ENCODE measurements around the gene MOK.
A peak's percentile ranks its signal among the peaks of the same experiment; 100 is the strongest.

MOK gene

GRCh38 chr14:102202944-102203343 is 102.0 kb downstream of the MOK start:
- no peak for DNase-seq (ENCODE audit: low spot score in 2 of 2)
- H3K27me3 ChIP-seq (ENCODE audit: low read depth) = no peaks in the 10 kb centered on the region
- H3K4me3 ChIP-seq = no peak overlapping the region
- no peaks in the 10 kb centered on the region for H3K4me1 ChIP-seq
- H3K9me3 ChIP-seq = no peaks in the 10 kb centered on the region
- peaks cover 27% of the 10 kb centered on the region for H3K36me3 ChIP-seq (replicated peaks)
- in situ Hi-C loops (cut with MboI; ENCODE audit: low sequenced_read_pairs) = no loop called here

- Histone ChIP-seq H3K4me1 (no peaks in the 10 kb centered on the region), H3K9me3 (no peaks in the 10 kb centered on the region), H3K27me3 (ENCODE audit: low read depth) (no peaks in the 10 kb centered on the region), H3K36me3 (replicated peaks) (peaks cover 38% of the 10 kb centered on the region), H3K4me3 (no peak overlapping the region)
- DNase-seq (ENCODE audit: low spot score in 2 of 2) = no peak
- in situ Hi-C loops (cut with MboI; ENCODE audit: low sequenced_read_pairs) = no loop called here
These were observed 103.2 kb downstream of the MOK start for GRCh38 chr14:102201776-102202175.

GRCh38 chr14:102201353-102201738 is 103.6 kb downstream of the MOK start:
- in situ Hi-C loops (cut with MboI; ENCODE audit: low sequenced_read_pairs) = no loop called here
- Histone ChIP-seq H3K36me3 (replicated peaks) (peaks cover 42% of the 10 kb centered on the region), H3K27me3 (ENCODE audit: low read depth) (no peaks in the 10 kb centered on the region), H3K4me3 (no peak overlapping the region), H3K9me3 (no peaks in the 10 kb centered on the region), H3K4me1 (no peaks in the 10 kb centered on the region)
- DNase-seq (ENCODE audit: low spot score in 2 of 2) = no peak

GRCh38 chr14:102200690-102201352 is 104.1 kb downstream of the MOK start:
- Histone ChIP-seq H3K9me3 (no peaks in the 10 kb centered on the region), H3K27me3 (ENCODE audit: low read depth) (no peaks in the 10 kb centered on the region), H3K4me1 (no peaks in the 10 kb centered on the region), H3K4me3 (no peak overlapping the region), H3K36me3 (replicated peaks) (peaks cover 37% of the 10 kb centered on the region)
- in situ Hi-C loops (cut with MboI; ENCODE audit: low sequenced_read_pairs) = no loop called here
- no peak for DNase-seq (ENCODE audit: low spot score in 2 of 2)

GRCh38 chr14:102197317-102197853 is 107.6 kb downstream of the MOK start:
- H3K4me3 ChIP-seq = no peak overlapping the region
- in situ Hi-C loops (cut with MboI; ENCODE audit: low sequenced_read_pairs) = no loop called here
- peaks cover 2% of the 10 kb centered on the region; the same call in 1 of the 2 replicates for H3K4me1 ChIP-seq
- no peaks in the 10 kb centered on the region for H3K27me3 ChIP-seq (ENCODE audit: low read depth)
- peaks cover 37% of the 10 kb centered on the region for H3K36me3 ChIP-seq (replicated peaks)
- no peak for DNase-seq (ENCODE audit: low spot score in 2 of 2)
- H3K9me3 ChIP-seq = no peaks in the 10 kb centered on the region

- no peak overlapping the region for H3K4me3 ChIP-seq
- H3K36me3 ChIP-seq (replicated peaks) = peaks cover 37% of the 10 kb centered on the region
- H3K9me3 ChIP-seq = no peaks in the 10 kb centered on the region
- in situ Hi-C loops (cut with MboI; ENCODE audit: low sequenced_read_pairs) = no loop called here
- H3K27me3 ChIP-seq (ENCODE audit: low read depth) = no peaks in the 10 kb centered on the region
- peaks cover 2% of the 10 kb centered on the region; the same call in 1 of the 2 replicates for H3K4me1 ChIP-seq
- DNase-seq (ENCODE audit: low spot score in 2 of 2) = no peak
These were observed 108.1 kb downstream of the MOK start for GRCh38 chr14:102196902-102197230.

GRCh38 chr14:102196039-102196901 is 108.7 kb downstream of the MOK start:
- in situ Hi-C loops (cut with MboI; ENCODE audit: low sequenced_read_pairs) = no loop called here
- DNase-seq (ENCODE audit: low spot score in 2 of 2) = no peak

GRCh38 chr14:102195446-102195845 is 109.5 kb downstream of the MOK start:
- no peak for DNase-seq (ENCODE audit: low spot score in 2 of 2)
- H3K4me3 ChIP-seq = no peak overlapping the region
- H3K4me1 ChIP-seq = peaks cover 2% of the 10 kb centered on the region; the same call in 1 of the 2 replicates
- no peaks in the 10 kb centered on the region for H3K27me3 ChIP-seq (ENCODE audit: low read depth)
- H3K36me3 ChIP-seq (replicated peaks) = peaks cover 33% of the 10 kb centered on the region
- in situ Hi-C loops (cut with MboI; ENCODE audit: low sequenced_read_pairs) = no loop called here
- no peaks in the 10 kb centered on the region for H3K9me3 ChIP-seq

More at GRCh38 chr14:102196039-102196901, 108.7 kb downstream of the MOK start:
- no peaks in the 10 kb centered on the region for H3K27me3 ChIP-seq (ENCODE audit: low read depth)
- peaks cover 37% of the 10 kb centered on the region for H3K36me3 ChIP-seq (replicated peaks)
- H3K4me3 ChIP-seq = no peak overlapping the region
- peaks cover 2% of the 10 kb centered on the region; the same call in 1 of the 2 replicates for H3K4me1 ChIP-seq
- H3K9me3 ChIP-seq = no peaks in the 10 kb centered on the region

- Histone ChIP-seq H3K36me3 (replicated peaks) (peaks cover 33% of the 10 kb centered on the region), H3K9me3 (no peaks in the 10 kb centered on the region), H3K4me3 (no peak overlapping the region), H3K4me1 (peaks cover 2% of the 10 kb centered on the region; the same call in 1 of the 2 replicates), H3K27me3 (ENCODE audit: low read depth) (no peaks in the 10 kb centered on the region)
- no peak for DNase-seq (ENCODE audit: low spot score in 2 of 2)
- in situ Hi-C loops (cut with MboI; ENCODE audit: low sequenced_read_pairs) = no loop called here
These were observed 110.1 kb downstream of the MOK start for GRCh38 chr14:102194856-102195255.

- peak in 1 of 2 experiments; percentile 38 for DNase-seq (ENCODE audit: low spot score in 2 of 2)
- Histone ChIP-seq H3K9me3 (no peaks in the 10 kb centered on the region), H3K4me1 (peaks cover 2% of the 10 kb centered on the region; the same call in 1 of the 2 replicates), H3K27me3 (ENCODE audit: low read depth) (no peaks in the 10 kb centered on the region), H3K36me3 (replicated peaks) (peaks cover 23% of the 10 kb centered on the region), H3K4me3 (no peak overlapping the region)
- in situ Hi-C loops (cut with MboI; ENCODE audit: low sequenced_read_pairs) = no loop called here
These were observed 112.0 kb downstream of the MOK start for GRCh38 chr14:102192840-102193502.

- no peak for DNase-seq (ENCODE audit: low spot score in 2 of 2)
- in situ Hi-C loops (cut with MboI; ENCODE audit: low sequenced_read_pairs) = no loop called here
- H3K27me3 ChIP-seq (ENCODE audit: low read depth) = no peaks in the 10 kb centered on the region
- H3K9me3 ChIP-seq = no peaks in the 10 kb centered on the region
- H3K4me3 ChIP-seq = no peak overlapping the region
- peaks cover 2% of the 10 kb centered on the region; the same call in 1 of the 2 replicates for H3K4me1 ChIP-seq
- H3K36me3 ChIP-seq (replicated peaks) = no peaks in the 10 kb centered on the region
These were observed 115.1 kb downstream of the MOK start for GRCh38 chr14:102189874-102190273.

- Histone ChIP-seq H3K27me3 (ENCODE audit: low read depth) (no peaks in the 10 kb centered on the region), H3K4me1 (no peaks in the 10 kb centered on the region), H3K36me3 (replicated peaks) (no peaks in the 10 kb centered on the region), H3K4me3 (no peak overlapping the region), H3K9me3 (no peaks in the 10 kb centered on the region)
- in situ Hi-C loops (cut with MboI; ENCODE audit: low sequenced_read_pairs) = no loop called here
- DNase-seq (ENCODE audit: low spot score in 2 of 2) = no peak
These were observed 116.8 kb downstream of the MOK start for GRCh38 chr14:102188187-102188586.

GRCh38 chr14:102187568-102188001 is 117.4 kb downstream of the MOK start:
- no peaks in the 10 kb centered on the region for H3K27me3 ChIP-seq (ENCODE audit: low read depth)
- no peaks in the 10 kb centered on the region for H3K9me3 ChIP-seq
- DNase-seq (ENCODE audit: low spot score in 2 of 2) = no peak
- no peaks in the 10 kb centered on the region for H3K4me1 ChIP-seq
- in situ Hi-C loops (cut with MboI; ENCODE audit: low sequenced_read_pairs) = no loop called here
- no peak overlapping the region for H3K4me3 ChIP-seq
- no peaks in the 10 kb centered on the region for H3K36me3 ChIP-seq (replicated peaks)

Data from HAP-1 (cell line).